GM12878 (cell line): Measurements from ENCODE around the gene PACS2.

Experiments used
- CBX5 ChIP-seq: sonication (generic); IDR thresholded peaks from 2 replicates; pipeline ENCODE4 v1.6.1; 2016; ENCODE audit warnings: low read depth, moderate library complexity, mild to moderate bottlenecking, inconsistent platforms
- DPF2 ChIP-seq: fragments of 450-650 bp; IDR thresholded peaks from 2 replicates; pipeline ENCODE4 v1.6.1; 2017; ENCODE audit warnings: mild to moderate bottlenecking
- ETV6 ChIP-seq, 2 experiments: fragments of 450-650 bp in 1 of 2; IDR thresholded peaks in 1 of 2; conservative IDR thresholded peaks in 1 of 2; 2 replicates each; pipeline ENCODE4 v1.6.1; 2014; ENCODE audit warnings: antibody characterized with exemption in 1 of 2, borderline replicate concordance in 1 of 2, low read depth in 1 of 2, mild to moderate bottlenecking in 1 of 2, moderate library complexity in 1 of 2
- EZH2 ChIP-seq: IDR thresholded peaks from 2 replicates; pipeline ENCODE4 v1.6.1; 2012; ENCODE audit warnings: low read depth, mild to moderate bottlenecking, control low read depth, inconsistent platforms, low read length, borderline replicate concordance; ENCODE audit not compliant: control insufficient read depth
- FOXK2 ChIP-seq: fragments of 450-650 bp; IDR thresholded peaks from 2 replicates; pipeline ENCODE4 v1.6.1; 2017; ENCODE audit warnings: mild to moderate bottlenecking, moderate library complexity
- GABPA ChIP-seq: IDR thresholded peaks from 2 replicates; pipeline ENCODE4 v1.6.1; 2014; ENCODE audit warnings: antibody characterized with exemption, low read depth, mild to moderate bottlenecking, inconsistent platforms
- JUND ChIP-seq: IDR thresholded peaks from 2 replicates; pipeline ENCODE4 v1.6.1; 2012; ENCODE audit warnings: low read depth, mild to moderate bottlenecking, low read length, improper control_type of control experiment, moderate library complexity
- POLR2A ChIP-seq: IDR thresholded peaks from 2 replicates; pipeline ENCODE4 v1.6.1; 2011; ENCODE audit warnings: low read depth, mild to moderate bottlenecking, low read length
- POLR2AphosphoS5 ChIP-seq: IDR thresholded peaks from 2 replicates; pipeline ENCODE4 v1.6.1; 2011; ENCODE audit warnings: mild to moderate bottlenecking, low read length, inconsistent platforms
- SIX5 ChIP-seq: IDR thresholded peaks from 2 replicates; pipeline ENCODE4 v1.6.1; 2011; ENCODE audit warnings: mild to moderate bottlenecking, low read depth, low read length, moderate library complexity; ENCODE audit not compliant: severe bottlenecking
- ZNF274 ChIP-seq: IDR thresholded peaks from one replicate; pipeline ENCODE4 v1.8.0; 2011; ENCODE audit not compliant: insufficient read length, insufficient read depth
- ZSCAN29 ChIP-seq: fragments of 450-650 bp; IDR thresholded peaks from 2 replicates; pipeline ENCODE4 v1.6.1; 2017; ENCODE audit warnings: mild to moderate bottlenecking, moderate library complexity
- TF ChIP-seq, protein P1 (sequence below): fragments of 450-650 bp; formaldehyde crosslinking; IDR thresholded peaks from 2 replicates; pipeline ENCODE4 v1.4.0; 2020; ENCODE audit warnings: mild to moderate bottlenecking, moderate library complexity
- TF ChIP-seq, protein P2 (sequence below), 3 experiments: IDR thresholded peaks in 2 of 3; conservative IDR thresholded peaks in 1 of 3; 2 replicates each; pipeline ENCODE4 v1.5.1; 2011; ENCODE audit warnings: low read depth in 3 of 3, low read length in 3 of 3, mild to moderate bottlenecking in 3 of 3, control low read depth in 2 of 3, moderate library complexity in 2 of 3, inconsistent platforms in 1 of 3, mixed read lengths in 1 of 3; ENCODE audit not compliant: control insufficient read depth in 2 of 3, insufficient read depth in 1 of 3; ENCODE audit errors: extremely low read depth in 1 of 3

DNA sequence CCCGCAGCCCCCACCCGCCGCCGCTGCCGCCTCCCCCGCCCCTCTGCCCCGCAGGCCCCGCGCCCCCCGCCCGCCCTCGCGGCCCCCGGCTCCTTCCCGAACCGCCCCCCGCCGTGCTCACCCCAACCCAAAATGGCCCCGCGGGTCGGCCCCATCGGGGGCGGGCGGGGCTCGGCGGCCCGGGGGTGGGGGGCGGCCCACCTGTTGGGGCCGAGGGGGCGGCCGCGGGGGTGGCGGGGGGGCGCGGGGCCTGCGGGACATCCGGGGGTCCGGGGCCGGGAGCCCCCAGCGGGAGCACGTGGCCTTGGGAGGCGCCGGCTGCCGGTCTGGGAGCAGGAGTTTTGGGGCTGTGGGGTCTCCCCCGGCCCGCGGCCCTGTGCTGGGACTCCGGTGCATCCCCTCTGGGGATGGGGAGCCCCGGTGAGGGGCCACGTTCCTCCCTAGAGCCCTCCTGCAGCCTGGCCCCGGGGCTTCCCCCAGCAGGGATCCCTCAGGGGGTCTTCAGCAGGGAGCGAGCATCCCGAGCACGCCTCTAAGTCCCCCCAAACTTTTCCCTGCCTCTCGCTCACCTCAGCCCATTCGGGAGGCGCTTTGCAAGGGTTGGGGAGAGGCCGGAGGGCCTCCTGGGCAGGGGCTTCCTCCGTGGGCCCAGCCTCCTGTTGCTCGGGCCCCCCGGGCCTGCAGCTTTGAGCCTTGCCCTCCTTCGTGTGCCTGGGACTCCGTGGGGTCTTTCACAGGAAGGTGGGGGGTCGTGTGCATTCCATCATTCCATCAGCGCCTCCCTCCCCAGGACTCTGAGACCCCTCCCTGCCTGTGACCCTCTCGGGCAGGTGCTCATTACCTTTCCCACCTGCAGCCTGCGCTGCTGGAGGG, 105.8 kb downstream of the PACS2 start:
- TF ChIP-seq DPF2 (no peak), POLR2A (no peak; the same call in 1 of the 2 replicates), ZNF274 (no peak), JUND (no peak), ZSCAN29 (no peak), SIX5 (no peak), FOXK2 (no peak), CBX5 (no peak), EZH2 (no peak), POLR2AphosphoS5 (no peak), GABPA (no peak), ETV6 (conservative IDR thresholded peaks at IDR 0.05 in 1 of 2, IDR thresholded peaks at IDR 0.05 in 1 of 2; ENCODE audit: borderline replicate concordance in 1 of 2, low read depth in 1 of 2) (no peak)
- TF ChIP-seq, protein P1, sequence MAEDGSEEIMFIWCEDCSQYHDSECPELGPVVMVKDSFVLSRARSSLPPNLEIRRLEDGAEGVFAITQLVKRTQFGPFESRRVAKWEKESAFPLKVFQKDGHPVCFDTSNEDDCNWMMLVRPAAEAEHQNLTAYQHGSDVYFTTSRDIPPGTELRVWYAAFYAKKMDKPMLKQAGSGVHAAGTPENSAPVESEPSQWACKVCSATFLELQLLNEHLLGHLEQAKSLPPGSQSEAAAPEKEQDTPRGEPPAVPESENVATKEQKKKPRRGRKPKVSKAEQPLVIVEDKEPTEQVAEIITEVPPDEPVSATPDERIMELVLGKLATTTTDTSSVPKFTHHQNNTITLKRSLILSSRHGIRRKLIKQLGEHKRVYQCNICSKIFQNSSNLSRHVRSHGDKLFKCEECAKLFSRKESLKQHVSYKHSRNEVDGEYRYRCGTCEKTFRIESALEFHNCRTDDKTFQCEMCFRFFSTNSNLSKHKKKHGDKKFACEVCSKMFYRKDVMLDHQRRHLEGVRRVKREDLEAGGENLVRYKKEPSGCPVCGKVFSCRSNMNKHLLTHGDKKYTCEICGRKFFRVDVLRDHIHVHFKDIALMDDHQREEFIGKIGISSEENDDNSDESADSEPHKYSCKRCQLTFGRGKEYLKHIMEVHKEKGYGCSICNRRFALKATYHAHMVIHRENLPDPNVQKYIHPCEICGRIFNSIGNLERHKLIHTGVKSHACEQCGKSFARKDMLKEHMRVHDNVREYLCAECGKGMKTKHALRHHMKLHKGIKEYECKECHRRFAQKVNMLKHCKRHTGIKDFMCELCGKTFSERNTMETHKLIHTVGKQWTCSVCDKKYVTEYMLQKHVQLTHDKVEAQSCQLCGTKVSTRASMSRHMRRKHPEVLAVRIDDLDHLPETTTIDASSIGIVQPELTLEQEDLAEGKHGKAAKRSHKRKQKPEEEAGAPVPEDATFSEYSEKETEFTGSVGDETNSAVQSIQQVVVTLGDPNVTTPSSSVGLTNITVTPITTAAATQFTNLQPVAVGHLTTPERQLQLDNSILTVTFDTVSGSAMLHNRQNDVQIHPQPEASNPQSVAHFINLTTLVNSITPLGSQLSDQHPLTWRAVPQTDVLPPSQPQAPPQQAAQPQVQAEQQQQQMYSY, result no peak
- TF ChIP-seq, protein P2, sequence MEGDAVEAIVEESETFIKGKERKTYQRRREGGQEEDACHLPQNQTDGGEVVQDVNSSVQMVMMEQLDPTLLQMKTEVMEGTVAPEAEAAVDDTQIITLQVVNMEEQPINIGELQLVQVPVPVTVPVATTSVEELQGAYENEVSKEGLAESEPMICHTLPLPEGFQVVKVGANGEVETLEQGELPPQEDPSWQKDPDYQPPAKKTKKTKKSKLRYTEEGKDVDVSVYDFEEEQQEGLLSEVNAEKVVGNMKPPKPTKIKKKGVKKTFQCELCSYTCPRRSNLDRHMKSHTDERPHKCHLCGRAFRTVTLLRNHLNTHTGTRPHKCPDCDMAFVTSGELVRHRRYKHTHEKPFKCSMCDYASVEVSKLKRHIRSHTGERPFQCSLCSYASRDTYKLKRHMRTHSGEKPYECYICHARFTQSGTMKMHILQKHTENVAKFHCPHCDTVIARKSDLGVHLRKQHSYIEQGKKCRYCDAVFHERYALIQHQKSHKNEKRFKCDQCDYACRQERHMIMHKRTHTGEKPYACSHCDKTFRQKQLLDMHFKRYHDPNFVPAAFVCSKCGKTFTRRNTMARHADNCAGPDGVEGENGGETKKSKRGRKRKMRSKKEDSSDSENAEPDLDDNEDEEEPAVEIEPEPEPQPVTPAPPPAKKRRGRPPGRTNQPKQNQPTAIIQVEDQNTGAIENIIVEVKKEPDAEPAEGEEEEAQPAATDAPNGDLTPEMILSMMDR (IDR thresholded peaks at IDR 0.05 in 2 of 3, conservative IDR thresholded peaks at IDR 0.05 in 1 of 3; ENCODE audit: control insufficient read depth in 2 of 3, extremely low read depth in 1 of 3, insufficient read depth in 1 of 3, low read depth in 3 of 3, low read length in 3 of 3), result no peak
